ENCODE data around the gene RTF1.

- TF ChIP-seq POLR2A (IDR thresholded peaks at IDR 0.05) (no peak), CTCF (IDR thresholded peaks at IDR 0.05) (no peak)
Measured at GRCh38 chr15:41512512-41512939, 95.6 kb downstream of the RTF1 start.

All from Peyer's patch (tissue), 4 donors.